DOHH2 (cell line): ENCODE results near the gene RPTOR.

Experiments
- H3F3A ChIP-seq: fragments of 200-600 bp; sonication (generic), shearing (Covaris generic); 2 replicates; pipeline ENCODE4 v1.6.0; 2016; ENCODE audit warnings: antibody characterized with exemption, mild to moderate bottlenecking; ENCODE audit not compliant: control insufficient read depth, insufficient read depth
- H3K27ac ChIP-seq: fragments of 200-600 bp; sonication (generic); 2 replicates; pipeline ENCODE4 v1.5.1; 2014; ENCODE audit warnings: low read depth, mild to moderate bottlenecking, low read length, moderate library complexity
- H3K27me3 ChIP-seq: fragments of 200-600 bp; sonication (generic); 2 replicates; pipeline ENCODE4 v1.6.1; 2014; ENCODE audit warnings: mild to moderate bottlenecking, low read length, mixed read lengths; ENCODE audit not compliant: control insufficient read depth
- H3K36me3 ChIP-seq: fragments of 200-600 bp; sonication (generic); 2 replicates; pipeline ENCODE4 v1.6.1; 2014; ENCODE audit warnings: mild to moderate bottlenecking, low read length, moderate library complexity, mixed read lengths; ENCODE audit not compliant: control insufficient read depth
- H3K4me1 ChIP-seq: fragments of 200-600 bp; sonication (generic); 2 replicates; pipeline ENCODE4 v1.6.1; 2014; ENCODE audit warnings: mild to moderate bottlenecking, low read length, mixed read lengths; ENCODE audit not compliant: control insufficient read depth
- H3K4me2 ChIP-seq: fragments of 200-600 bp; sonication (generic); 2 replicates; pipeline ENCODE4 v1.6.0; 2014; ENCODE audit warnings: mild to moderate bottlenecking, low read length, moderate library complexity
- H3K4me3 ChIP-seq: fragments of 200-600 bp; sonication (generic); 2 replicates; pipeline ENCODE4 v1.5.1; 2014; ENCODE audit warnings: mild to moderate bottlenecking, low read length, mixed read lengths
- H3K79me2 ChIP-seq: fragments of 200-600 bp; sonication (generic); 2 replicates; pipeline ENCODE4 v1.6.1; 2014; ENCODE audit warnings: mild to moderate bottlenecking, low read length, mixed read lengths; ENCODE audit not compliant: control insufficient read depth
- H3K9me2 ChIP-seq: fragments of 200-600 bp; sonication (generic); replicated peaks from 2 replicates; pipeline ENCODE4 v1.6.1; 2014; ENCODE audit warnings: mild to moderate bottlenecking, low read length, mixed read lengths; ENCODE audit not compliant: control insufficient read depth
- H3K9me3 ChIP-seq: fragments of 200-600 bp; sonication (generic); 2 replicates; pipeline ENCODE4 v1.6.1; 2014; ENCODE audit warnings: antibody characterized with exemption, low read length, mixed read lengths; ENCODE audit not compliant: control insufficient read depth, insufficient read depth
- H4K20me1 ChIP-seq: fragments of 200-600 bp; sonication (generic); 2 replicates; pipeline ENCODE4 v1.6.0; 2014; ENCODE audit warnings: low read depth, mild to moderate bottlenecking, antibody characterized with exemption, low read length, moderate library complexity; ENCODE audit not compliant: control insufficient read depth, insufficient read depth
- CTCF ChIP-seq: fragments of 200-600 bp; sonication (generic); IDR thresholded peaks from one replicate; pipeline ENCODE4 v1.5.1; 2014; ENCODE audit warnings: antibody characterized with exemption, mild to moderate bottlenecking, low read depth, low read length; ENCODE audit not compliant: poor library complexity, severe bottlenecking
- EZH2phosphoT487 ChIP-seq: fragments of 200-600 bp; sonication (generic); IDR thresholded peaks from 2 replicates; pipeline ENCODE4 v1.6.1; 2017; ENCODE audit warnings: borderline replicate concordance, mild to moderate bottlenecking, antibody characterized with exemption, low read length, moderate library complexity, mixed read lengths

Gene RPTOR

GRCh38 chr17:80765241-80765961, 220.8 kb downstream of the RPTOR start:
- peaks cover 80% of the 10 kb centered on the region for H3K4me1 ChIP-seq
- H3K4me2 ChIP-seq, result peak overlapping the region; percentile 91
- no peaks in the 10 kb centered on the region for H4K20me1 ChIP-seq
- no peak for TF ChIP-seq CTCF
- TF ChIP-seq EZH2phosphoT487, result no peak
- H3F3A ChIP-seq, result peaks cover 50% of the 10 kb centered on the region
- H3K27ac ChIP-seq, result peak overlapping the region; percentile 100
- no peaks in the 10 kb centered on the region for H3K27me3 ChIP-seq
- peak overlapping the region; percentile 75 for H3K4me3 ChIP-seq
- no peaks in the 10 kb centered on the region for H3K9me2 ChIP-seq
- H3K9me3 ChIP-seq, result no peaks in the 10 kb centered on the region
- peaks cover 30% of the 10 kb centered on the region for H3K36me3 ChIP-seq
- H3K79me2 ChIP-seq, result peaks cover 55% of the 10 kb centered on the region

- peak overlapping the region; percentile 75 for H3K4me3 ChIP-seq
- peaks cover 42% of the 10 kb centered on the region for H3F3A ChIP-seq
- TF ChIP-seq CTCF (no peak), EZH2phosphoT487 (no peak)
- H3K36me3 ChIP-seq, result peaks cover 36% of the 10 kb centered on the region
- no peaks in the 10 kb centered on the region for H3K9me3 ChIP-seq
- peaks cover 80% of the 10 kb centered on the region for H3K4me1 ChIP-seq
- H3K9me2 ChIP-seq, result no peaks in the 10 kb centered on the region
- H3K79me2 ChIP-seq, result peaks cover 63% of the 10 kb centered on the region
- H4K20me1 ChIP-seq, result no peaks in the 10 kb centered on the region
- H3K27ac ChIP-seq, result peak overlapping the region; percentile 100
- peak overlapping the region; percentile 91 for H3K4me2 ChIP-seq
- H3K27me3 ChIP-seq, result no peaks in the 10 kb centered on the region
Observed at GRCh38 chr17:80766290-80766855, 221.7 kb downstream of the RPTOR start.

GRCh38 chr17:80768389-80768788, 223.8 kb downstream of the RPTOR start:
- H4K20me1 ChIP-seq, result no peaks in the 10 kb centered on the region
- H3K9me3 ChIP-seq, result no peaks in the 10 kb centered on the region
- peak overlapping the region; percentile 12; the same call in 1 of the 2 replicates for H3K4me2 ChIP-seq
- H3K27me3 ChIP-seq, result no peaks in the 10 kb centered on the region
- H3K4me1 ChIP-seq, result peaks cover 80% of the 10 kb centered on the region
- H3F3A ChIP-seq, result peaks cover 27% of the 10 kb centered on the region
- no peak overlapping the region for H3K27ac ChIP-seq
- no peak for TF ChIP-seq CTCF
- no peak for TF ChIP-seq EZH2phosphoT487
- H3K36me3 ChIP-seq, result peaks cover 37% of the 10 kb centered on the region
- peaks cover 75% of the 10 kb centered on the region for H3K79me2 ChIP-seq
- no peaks in the 10 kb centered on the region for H3K9me2 ChIP-seq
- no peak overlapping the region for H3K4me3 ChIP-seq
